ENCODE data around the gene TTLL9.
A peak's percentile ranks its signal among the peaks of the same experiment; 100 is the strongest.

TTLL9 gene

DNA sequence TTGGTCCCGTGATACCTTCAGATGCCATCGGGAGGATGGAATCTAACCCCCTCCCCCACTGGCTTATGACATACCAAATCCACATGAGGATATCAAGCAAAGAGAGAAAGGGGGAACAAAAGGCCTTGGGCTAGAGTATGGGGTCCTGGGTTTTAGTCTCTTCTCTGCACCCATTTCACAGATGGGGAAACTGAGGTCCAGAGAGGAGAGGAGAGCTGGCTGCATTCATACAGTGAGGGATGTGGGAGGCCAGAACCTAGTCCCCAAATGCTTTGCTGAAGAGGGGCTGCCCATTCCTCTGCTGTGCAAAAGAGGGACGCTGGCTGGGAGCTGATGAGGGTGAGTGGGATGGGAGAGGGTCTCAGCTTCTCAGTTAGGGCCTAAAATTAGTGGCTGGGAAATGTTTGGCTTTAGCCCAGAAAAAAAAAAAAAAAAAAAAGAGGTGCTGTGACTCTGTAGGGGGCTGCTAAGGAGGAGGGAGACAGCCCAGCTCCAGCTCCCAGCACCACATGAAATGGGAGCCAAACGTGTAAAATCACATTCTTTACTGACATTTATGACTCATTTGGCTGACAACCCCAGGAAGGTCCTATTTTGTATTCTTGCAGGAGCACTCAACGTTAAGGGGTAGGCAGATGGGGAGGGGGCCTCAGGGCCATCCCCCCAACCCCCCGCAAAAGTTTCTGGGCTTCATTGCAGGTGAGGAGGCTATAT, 109.4 kb downstream of the TTLL9 start:
- in situ Hi-C loops (cut with HindIII; ENCODE audit: low pct_ligation_motif_present, low sequenced_read_pairs) = no loop called here
- no peak overlapping the region for H3K27ac ChIP-seq
- no peak overlapping the region for H3K4me3 ChIP-seq (ENCODE audit: low read depth, low read length)
- no peaks in the 10 kb centered on the region for H3K36me3 ChIP-seq (replicated peaks)
- peaks cover 2% of the 10 kb centered on the region for H3K27me3 ChIP-seq (replicated peaks)
- DNase-seq = no peak
- TF ChIP-seq, protein P1, sequence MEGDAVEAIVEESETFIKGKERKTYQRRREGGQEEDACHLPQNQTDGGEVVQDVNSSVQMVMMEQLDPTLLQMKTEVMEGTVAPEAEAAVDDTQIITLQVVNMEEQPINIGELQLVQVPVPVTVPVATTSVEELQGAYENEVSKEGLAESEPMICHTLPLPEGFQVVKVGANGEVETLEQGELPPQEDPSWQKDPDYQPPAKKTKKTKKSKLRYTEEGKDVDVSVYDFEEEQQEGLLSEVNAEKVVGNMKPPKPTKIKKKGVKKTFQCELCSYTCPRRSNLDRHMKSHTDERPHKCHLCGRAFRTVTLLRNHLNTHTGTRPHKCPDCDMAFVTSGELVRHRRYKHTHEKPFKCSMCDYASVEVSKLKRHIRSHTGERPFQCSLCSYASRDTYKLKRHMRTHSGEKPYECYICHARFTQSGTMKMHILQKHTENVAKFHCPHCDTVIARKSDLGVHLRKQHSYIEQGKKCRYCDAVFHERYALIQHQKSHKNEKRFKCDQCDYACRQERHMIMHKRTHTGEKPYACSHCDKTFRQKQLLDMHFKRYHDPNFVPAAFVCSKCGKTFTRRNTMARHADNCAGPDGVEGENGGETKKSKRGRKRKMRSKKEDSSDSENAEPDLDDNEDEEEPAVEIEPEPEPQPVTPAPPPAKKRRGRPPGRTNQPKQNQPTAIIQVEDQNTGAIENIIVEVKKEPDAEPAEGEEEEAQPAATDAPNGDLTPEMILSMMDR (IDR thresholded peaks at IDR 0.05; ENCODE audit: low read depth, low read length, missing control alignments) = no peak

DNA sequence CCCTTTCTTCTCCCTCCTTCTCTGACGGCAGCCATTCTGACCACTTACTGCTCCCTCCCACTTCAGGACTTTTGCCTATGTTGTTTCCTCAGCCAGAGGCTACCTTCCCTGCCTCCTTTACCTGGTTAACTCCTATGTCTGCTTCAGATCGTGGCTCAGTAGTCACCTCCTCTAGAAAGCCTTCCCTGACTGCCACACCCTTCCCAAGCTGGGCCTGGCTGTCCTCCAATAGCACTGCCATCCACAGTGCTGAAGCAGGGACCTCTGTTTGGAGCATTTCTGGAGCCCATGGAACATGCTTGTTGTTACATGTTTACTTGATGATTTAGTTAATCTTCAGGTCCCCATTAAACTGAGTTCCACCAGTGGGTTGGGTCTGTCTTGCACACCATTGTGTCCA, 111.3 kb downstream of the TTLL9 start:
- in situ Hi-C loops (cut with HindIII; ENCODE audit: low pct_ligation_motif_present, low sequenced_read_pairs) = no loop called here

DNA sequence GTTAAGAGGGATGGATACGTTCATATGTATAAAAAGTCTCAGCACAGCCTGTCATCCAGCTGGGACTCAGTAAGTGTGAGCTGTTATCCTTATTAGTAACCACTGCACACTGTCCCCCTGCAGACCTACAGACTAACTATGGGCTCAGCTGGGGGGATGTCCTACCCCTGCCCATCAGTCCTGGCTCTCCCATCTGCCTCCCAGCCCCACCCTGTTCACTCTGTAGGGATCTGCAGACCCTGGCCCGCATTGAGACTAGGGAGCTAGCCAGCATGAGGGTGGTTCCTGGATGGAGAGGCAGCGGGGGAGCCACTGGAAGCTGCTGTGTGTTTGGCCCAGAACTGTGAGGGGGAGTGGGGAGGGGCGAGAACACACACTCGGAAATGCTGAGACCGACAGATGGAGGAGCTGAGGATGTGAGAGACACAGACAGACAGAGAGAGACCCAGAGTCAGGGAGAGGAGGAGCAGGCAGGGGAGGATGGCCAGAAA, 114.6 kb downstream of the TTLL9 start:
- no peak for DNase-seq
- Histone ChIP-seq H3K4me3 (ENCODE audit: low read depth, low read length) (no peak overlapping the region), H3K36me3 (replicated peaks) (no peaks in the 10 kb centered on the region), H3K27me3 (replicated peaks) (no peaks in the 10 kb centered on the region), H3K27ac (no peak overlapping the region)
- TF ChIP-seq, protein P1 (IDR thresholded peaks at IDR 0.05; ENCODE audit: low read depth, low read length, missing control alignments) = no peak
- in situ Hi-C loops (cut with HindIII; ENCODE audit: low pct_ligation_motif_present, low sequenced_read_pairs) = no loop called here

More for the DNA sequence above, 111.3 kb downstream of the TTLL9 start:
- TF ChIP-seq, protein P1 (IDR thresholded peaks at IDR 0.05; ENCODE audit: low read depth, low read length, missing control alignments) = no peak
- H3K4me3 ChIP-seq (ENCODE audit: low read depth, low read length) = no peak overlapping the region
- no peak overlapping the region for H3K27ac ChIP-seq
- H3K36me3 ChIP-seq (replicated peaks) = no peaks in the 10 kb centered on the region
- DNase-seq = no peak
- no peaks in the 10 kb centered on the region for H3K27me3 ChIP-seq (replicated peaks)

DNA sequence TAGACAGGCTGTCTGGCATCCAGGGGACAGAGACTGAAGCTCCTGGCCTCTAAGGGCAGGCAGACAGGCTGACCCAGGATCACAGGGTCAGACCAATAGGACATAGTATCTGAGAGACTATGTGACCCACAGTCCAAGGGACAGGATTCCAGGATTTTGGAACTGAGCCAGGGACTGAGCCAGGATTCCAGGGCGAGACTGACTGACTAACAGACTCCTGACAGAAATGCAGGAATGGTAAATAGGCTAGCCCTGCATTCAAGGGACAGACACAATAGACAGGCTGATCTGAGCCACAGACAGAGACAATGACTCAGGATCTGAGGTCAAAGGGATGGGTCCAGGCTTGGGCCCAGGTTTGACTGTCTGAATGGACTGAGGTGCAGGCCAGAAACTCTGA, 117.3 kb downstream of the TTLL9 start:
- H3K36me3 ChIP-seq (replicated peaks) = no peaks in the 10 kb centered on the region
- no peak overlapping the region for H3K27ac ChIP-seq
- TF ChIP-seq, protein P1 (IDR thresholded peaks at IDR 0.05; ENCODE audit: low read depth, low read length, missing control alignments) = no peak
- H3K4me3 ChIP-seq (ENCODE audit: low read depth, low read length) = no peak overlapping the region
- no peaks in the 10 kb centered on the region for H3K27me3 ChIP-seq (replicated peaks)
- DNase-seq = peak; percentile 8
- in situ Hi-C loops (cut with HindIII; ENCODE audit: low pct_ligation_motif_present, low sequenced_read_pairs) = no loop called here

DNA sequence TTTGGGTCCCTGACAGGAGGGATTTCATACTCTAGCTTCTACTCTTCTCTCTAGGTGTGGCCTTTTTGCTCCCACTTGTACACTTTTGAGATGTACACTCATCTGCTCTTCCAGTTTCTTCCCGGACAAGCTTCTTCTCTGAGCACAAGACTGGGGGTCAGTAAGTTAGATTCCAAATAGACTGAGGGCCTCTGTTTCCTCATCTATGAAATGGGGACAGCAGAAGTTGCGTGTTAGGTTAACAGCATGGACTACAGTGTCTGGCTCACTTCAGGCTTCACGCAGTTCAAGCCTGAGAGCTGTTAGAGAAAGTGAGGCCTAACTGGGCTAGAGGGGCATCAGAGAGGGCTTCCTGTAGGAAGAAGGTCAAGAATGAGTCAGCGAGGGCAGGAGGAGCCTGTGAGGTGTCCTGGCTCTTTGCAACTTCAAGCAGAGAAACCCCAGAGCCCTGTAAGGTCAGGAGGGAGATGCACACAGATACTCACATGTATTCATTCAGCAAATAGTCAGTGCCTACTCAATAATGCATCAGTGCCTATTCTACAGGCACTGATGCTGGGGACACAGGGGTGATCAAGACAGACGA, 118.1 kb downstream of the TTLL9 start:
- no peak overlapping the region for H3K27ac ChIP-seq
- H3K27me3 ChIP-seq (replicated peaks) = peaks cover 2% of the 10 kb centered on the region
- TF ChIP-seq, protein P1 (IDR thresholded peaks at IDR 0.05; ENCODE audit: low read depth, low read length, missing control alignments) = no peak
- no peak overlapping the region for H3K4me3 ChIP-seq (ENCODE audit: low read depth, low read length)
- DNase-seq = no peak
- H3K36me3 ChIP-seq (replicated peaks) = no peaks in the 10 kb centered on the region
- in situ Hi-C loops (cut with HindIII; ENCODE audit: low pct_ligation_motif_present, low sequenced_read_pairs) = no loop called here

Data from brain microvascular endothelial cell (primary cell).